Stimulated activated CD4-positive, alpha-beta T cell treated with anti-CD3 and anti-CD28 coated beads, TNF-alpha, amount 100 ng/mL, for 24 hours (primary cell): ENCODE results near the gene INS.
A peak's percentile ranks its signal among the peaks of the same experiment; 100 is the strongest.

ENCODE experiments used
- DNase-seq, 3 experiments: peaks; one replicate each; pipeline ENCODE4 v3.0.0-alpha.2; 2020; ENCODE audit warnings: low read depth in 3 of 3

Gene INS

GRCh38 chr11:2144544-2145248 lies 16.3 kb downstream of the INS start:
- no peak for DNase-seq

- no peak for DNase-seq
These were observed 17.0 kb downstream of the INS start for GRCh38 chr11:2143799-2144543.

GRCh38 chr11:2143477-2143798 lies 17.6 kb downstream of the INS start:
- no peak for DNase-seq

GRCh38 chr11:2142762-2143202 lies 18.2 kb downstream of the INS start:
- peak; percentile 16 to 56 (median 36) for DNase-seq

- no peak for DNase-seq
These were observed 18.7 kb downstream of the INS start for GRCh38 chr11:2142300-2142759.

GRCh38 chr11:2140411-2141400 lies 20.3 kb downstream of the INS start:
- no peak for DNase-seq

GRCh38 chr11:2139621-2140337 lies 21.2 kb downstream of the INS start:
- DNase-seq, result no peak

- DNase-seq, result no peak
These were observed 21.9 kb downstream of the INS start, which contains the start of gene IGF2 for GRCh38 chr11:2139123-2139521. TSS of gene IGF2 (minus strand) at chr11:2139389. CDS start at chr11:2135523, 3,866 bp downstream.

- no peak for DNase-seq
These were observed 22.4 kb downstream of the INS start for GRCh38 chr11:2138431-2139122.

GRCh38 chr11:2138068-2138430 lies 23.0 kb downstream of the INS start:
- DNase-seq, result no peak

GRCh38 chr11:2137202-2138067 lies 23.6 kb downstream of the INS start:
- no peak for DNase-seq

- DNase-seq, result no peak
These were observed 24.1 kb downstream of the INS start for GRCh38 chr11:2136952-2137201.

- no peak for DNase-seq
These were observed 24.6 kb downstream of the INS start for GRCh38 chr11:2136209-2136951.

GRCh38 chr11:2135648-2136201 lies 25.3 kb downstream of the INS start:
- DNase-seq, result no peak

GRCh38 chr11:2135018-2135569 lies 25.9 kb downstream of the INS start:
- DNase-seq, result no peak

GRCh38 chr11:2134022-2135010 lies 26.7 kb downstream of the INS start:
- DNase-seq, result no peak

- no peak for DNase-seq
These were observed 27.6 kb downstream of the INS start for GRCh38 chr11:2133241-2134021.
